ENCODE measurements around the gene MPL.
A peak's percentile ranks its signal among the peaks of the same experiment; 100 is the strongest.

Gene MPL

GRCh38 chr1:43327549-43328292 lies 9.9 kb upstream of the MPL start:
- no peak for DNase-seq

GRCh38 chr1:43329995-43330751 lies 7.4 kb upstream of the MPL start:
- DNase-seq = peak; percentile 45

GRCh38 chr1:43331688-43332087 lies 5.9 kb upstream of the MPL start:
- DNase-seq = no peak

GRCh38 chr1:43334453-43335205 lies 3.0 kb upstream of the MPL start:
- no peak for DNase-seq

- DNase-seq = no peak
Observed at GRCh38 chr1:43338001-43338400, 383 bp downstream of the MPL start.

- no peak for DNase-seq
Observed at GRCh38 chr1:43339584-43340232, 2.1 kb downstream of the MPL start.

GRCh38 chr1:43340559-43340958 lies 2.9 kb downstream of the MPL start:
- DNase-seq = no peak

- no peak for DNase-seq
Observed at GRCh38 chr1:43344267-43344850, 6.7 kb downstream of the MPL start.

GRCh38 chr1:43345120-43345519 lies 7.5 kb downstream of the MPL start:
- no peak for DNase-seq

GRCh38 chr1:43346636-43347035 lies 9.0 kb downstream of the MPL start:
- DNase-seq = no peak

- DNase-seq = no peak
Observed at GRCh38 chr1:43348343-43348808, 10.8 kb downstream of the MPL start.

GRCh38 chr1:43348809-43349593 lies 11.4 kb downstream of the MPL start:
- peak; percentile 79 for DNase-seq

GRCh38 chr1:43349594-43350306 lies 12.1 kb downstream of the MPL start:
- DNase-seq = no peak

GRCh38 chr1:43350976-43351375 lies 13.4 kb downstream of the MPL start:
- no peak for DNase-seq

GRCh38 chr1:43351421-43352350 lies 14.1 kb downstream of the MPL start:
- no peak for DNase-seq

GRCh38 chr1:43352351-43352705 lies 14.7 kb downstream of the MPL start:
- DNase-seq = no peak

GRCh38 chr1:43352881-43353280 lies 15.3 kb downstream of the MPL start:
- DNase-seq = no peak

- no peak for DNase-seq
Observed at GRCh38 chr1:43354471-43354870, 16.9 kb downstream of the MPL start.

GRCh38 chr1:43354936-43355335 lies 17.3 kb downstream of the MPL start:
- DNase-seq = no peak

- no peak for DNase-seq
Observed at GRCh38 chr1:43357251-43357650, 19.6 kb downstream of the MPL start.
